ENCODE results near the gene ADARB1.

DNA sequence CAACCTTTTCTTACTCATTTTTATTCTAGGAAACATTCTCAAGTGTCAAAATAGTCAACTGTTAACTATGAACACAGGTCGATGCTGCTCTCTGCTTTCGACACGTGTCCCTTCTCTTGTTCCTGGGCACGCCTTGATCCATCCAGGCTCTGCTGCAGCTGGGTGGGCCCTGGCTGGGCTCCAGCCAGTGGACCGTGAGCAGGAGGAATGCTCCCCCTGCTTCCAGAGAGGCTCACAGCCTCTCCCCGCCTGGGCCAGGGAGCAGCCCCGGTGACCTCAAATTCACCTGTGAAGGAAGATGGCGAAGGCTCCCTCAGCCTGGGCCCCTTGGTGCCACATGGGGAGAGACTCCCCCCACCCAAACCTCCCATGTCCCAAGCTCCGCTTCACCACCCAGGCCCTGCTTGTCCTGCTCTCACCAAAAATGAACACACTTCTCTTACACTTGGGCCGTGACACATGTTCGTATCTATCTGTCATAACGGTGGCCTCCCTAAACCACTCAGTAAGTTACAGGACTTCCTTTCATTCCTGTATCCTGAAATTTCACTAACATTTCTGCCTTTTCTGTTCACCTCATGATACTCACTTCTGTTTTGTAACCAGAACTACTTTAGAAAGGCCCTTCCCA, 24.6 kb upstream of the ADARB1 start:
- no peak for TF ChIP-seq POLR2A (IDR thresholded peaks at IDR 0.05; ENCODE audit: extremely low read depth, insufficient read length)
- TF ChIP-seq, protein P1, sequence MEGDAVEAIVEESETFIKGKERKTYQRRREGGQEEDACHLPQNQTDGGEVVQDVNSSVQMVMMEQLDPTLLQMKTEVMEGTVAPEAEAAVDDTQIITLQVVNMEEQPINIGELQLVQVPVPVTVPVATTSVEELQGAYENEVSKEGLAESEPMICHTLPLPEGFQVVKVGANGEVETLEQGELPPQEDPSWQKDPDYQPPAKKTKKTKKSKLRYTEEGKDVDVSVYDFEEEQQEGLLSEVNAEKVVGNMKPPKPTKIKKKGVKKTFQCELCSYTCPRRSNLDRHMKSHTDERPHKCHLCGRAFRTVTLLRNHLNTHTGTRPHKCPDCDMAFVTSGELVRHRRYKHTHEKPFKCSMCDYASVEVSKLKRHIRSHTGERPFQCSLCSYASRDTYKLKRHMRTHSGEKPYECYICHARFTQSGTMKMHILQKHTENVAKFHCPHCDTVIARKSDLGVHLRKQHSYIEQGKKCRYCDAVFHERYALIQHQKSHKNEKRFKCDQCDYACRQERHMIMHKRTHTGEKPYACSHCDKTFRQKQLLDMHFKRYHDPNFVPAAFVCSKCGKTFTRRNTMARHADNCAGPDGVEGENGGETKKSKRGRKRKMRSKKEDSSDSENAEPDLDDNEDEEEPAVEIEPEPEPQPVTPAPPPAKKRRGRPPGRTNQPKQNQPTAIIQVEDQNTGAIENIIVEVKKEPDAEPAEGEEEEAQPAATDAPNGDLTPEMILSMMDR (IDR thresholded peaks at IDR 0.05; ENCODE audit: low read depth, low read length), result no peak

Measured in NB4 (cell line).